ENCODE results near the gene SPTBN1.

- TF ChIP-seq MYC (IDR thresholded peaks at IDR 0.05; ENCODE audit: low read depth, low read length) (no peak), POLR2AphosphoS5 (IDR thresholded peaks at IDR 0.05; ENCODE audit: insufficient read depth, low read depth, low read length) (no peak), POLR2A (IDR thresholded peaks at IDR 0.05; ENCODE audit: low read depth, low read length) (no peak), CTCF (IDR thresholded peaks at IDR 0.05; ENCODE audit: extremely low read depth in 1 of 2, insufficient read depth in 1 of 2, low read depth in 1 of 2, low read length in 2 of 2) (no peak), EZH2 (IDR thresholded peaks at IDR 0.05; ENCODE audit: borderline replicate concordance, low read depth, low read length, severe bottlenecking) (no peak), FOS (IDR thresholded peaks at IDR 0.05; ENCODE audit: borderline replicate concordance, insufficient read depth, low read length) (no peak), GATA2 (IDR thresholded peaks at IDR 0.05; ENCODE audit: insufficient read depth, insufficient read length, low read depth, low read length) (no peak)
- TF ChIP-seq, protein P1, sequence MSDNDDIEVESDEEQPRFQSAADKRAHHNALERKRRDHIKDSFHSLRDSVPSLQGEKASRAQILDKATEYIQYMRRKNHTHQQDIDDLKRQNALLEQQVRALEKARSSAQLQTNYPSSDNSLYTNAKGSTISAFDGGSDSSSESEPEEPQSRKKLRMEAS (IDR thresholded peaks at IDR 0.05; ENCODE audit: insufficient read depth, insufficient read length): no peak
These were observed 214.9 kb downstream of the SPTBN1 start for GRCh38 chr2:54671010-54671409.
